Tibial nerve (tissue), 4 donors: ENCODE results near the gene CSNK1D. TPM values are rescaled to one million over a fixed set of nuclear protein-coding genes. Genes with fewer than 3 reads are reported as not detected.

Experiments used
- DNase-seq, 2 donors: peaks; one replicate each; pipeline ENCODE4 v3.0.0-alpha.2; 2019; ENCODE audit warnings: low spot score in 2 of 2
- H3K27ac ChIP-seq, 4 donors: fragments of 200-600 bp; sonication (generic) in 3 of 4; one replicate each; pipeline ENCODE4 v1.5.1; 2017 to 2019; ENCODE audit warnings: mild to moderate bottlenecking in 1 of 4
- H3K27me3 ChIP-seq, 2 donors: fragments of 200-600 bp; sonication (generic) in 1 of 2; one replicate each; pipeline versions ENCODE4 v1.5.1 to v1.6.0; 2017 to 2019
- H3K36me3 ChIP-seq, 3 donors: fragments of 200-600 bp; sonication (generic); one replicate each; pipeline ENCODE4 v1.5.1; 2018 to 2019
- H3K4me1 ChIP-seq, 4 donors: fragments of 200-600 bp; sonication (generic) in 3 of 4; one replicate each; pipeline ENCODE4 v1.5.1; 2017 to 2019
- H3K4me3 ChIP-seq, 4 donors: fragments of 200-600 bp; sonication (generic) in 3 of 4; one replicate each; pipeline ENCODE4 v1.5.1; 2017 to 2019; ENCODE audit warnings: mild to moderate bottlenecking in 1 of 4, moderate library complexity in 1 of 4
- H3K9me3 ChIP-seq, 4 donors: fragments of 200-600 bp; sonication (generic) in 3 of 4; one replicate each; pipeline ENCODE4 v1.5.1; 2017 to 2019
- CTCF ChIP-seq, 5 experiments: fragments of 200-600 bp in 3 of 5; fragments of 450-650 bp in 2 of 5; sonication (generic) in 3 of 5; IDR thresholded peaks; one replicate each; pipeline ENCODE4 v1.5.1; 2016 to 2019; ENCODE audit warnings: antibody characterized with exemption in 5 of 5, mild to moderate bottlenecking in 3 of 5, moderate library complexity in 2 of 5
- EP300 ChIP-seq, 2 donors: sonication (generic); formaldehyde crosslinking; IDR thresholded peaks; one replicate each; pipeline ENCODE4 v1.6.1; 2017; ENCODE audit warnings: antibody characterized with exemption in 2 of 2, mild to moderate bottlenecking in 1 of 2
- POLR2A ChIP-seq, 2 donors: fragments of 450-650 bp; IDR thresholded peaks; one replicate each; pipeline ENCODE4 v1.6.1; 2017; ENCODE audit warnings: antibody characterized with exemption in 2 of 2, mild to moderate bottlenecking in 2 of 2, moderate library complexity in 2 of 2
- WGBS, 2 donors: methylation state at CpG; one replicate each; pipeline ENCODE4 v1.1.5; 2018; 5-methylcytosine and 5-hydroxymethylcytosine counted together
- total RNA-seq, 4 donors: library from RNA; depleted of rRNA; stranded (reverse); fragments of >200 nt; gene quantifications; one replicate each; pipeline ENCODE4 v1.1.0, GENCODE V29; 2016

Gene CSNK1D
- total RNA-seq, 4 donors from 2014 or later = 93.9 to 160 (median 124) TPM

- no peak overlapping the region for H3K27ac ChIP-seq
- H3K4me3 ChIP-seq = no peak overlapping the region
- TF ChIP-seq EP300 (IDR thresholded peaks at IDR 0.05) (no peak), CTCF (IDR thresholded peaks at IDR 0.05) (no peak), POLR2A (IDR thresholded peaks at IDR 0.05) (no peak)
- no peaks in the 10 kb centered on the region for H3K36me3 ChIP-seq
- H3K4me1 ChIP-seq = peaks cover 0 to 1% (median 0%) of the 10 kb centered on the region in 4 donors
- 82 to 86% methylated on average over 27 of the region's 27 CpGs for WGBS, 2 donors
- no peak for DNase-seq
- no peaks in the 10 kb centered on the region for H3K9me3 ChIP-seq
- H3K27me3 ChIP-seq = peaks cover 0 to 62% of the 10 kb centered on the region in 2 donors
These were observed 36.4 kb upstream of the CSNK1D start for GRCh38 chr17:82309656-82310570.

GRCh38 chr17:82305727-82306300 lies 32.3 kb upstream of the CSNK1D start:
- peaks cover 0 to 11% (median 1%) of the 10 kb centered on the region in 4 donors for H3K4me1 ChIP-seq
- DNase-seq = no peak
- H3K27ac ChIP-seq = no peak overlapping the region
- whole genome bisulfite sequencing, 2 donors = 81 to 83% methylated on average over 20 of the region's 20 CpGs
- H3K4me3 ChIP-seq = no peak overlapping the region
- no peak for TF ChIP-seq CTCF (IDR thresholded peaks at IDR 0.05)
- no peak for TF ChIP-seq EP300 (IDR thresholded peaks at IDR 0.05)
- no peak for TF ChIP-seq POLR2A (IDR thresholded peaks at IDR 0.05)
- H3K27me3 ChIP-seq = peaks cover 0 to 24% of the 10 kb centered on the region in 2 donors
- H3K36me3 ChIP-seq = no peaks in the 10 kb centered on the region
- no peaks in the 10 kb centered on the region for H3K9me3 ChIP-seq

DNA sequence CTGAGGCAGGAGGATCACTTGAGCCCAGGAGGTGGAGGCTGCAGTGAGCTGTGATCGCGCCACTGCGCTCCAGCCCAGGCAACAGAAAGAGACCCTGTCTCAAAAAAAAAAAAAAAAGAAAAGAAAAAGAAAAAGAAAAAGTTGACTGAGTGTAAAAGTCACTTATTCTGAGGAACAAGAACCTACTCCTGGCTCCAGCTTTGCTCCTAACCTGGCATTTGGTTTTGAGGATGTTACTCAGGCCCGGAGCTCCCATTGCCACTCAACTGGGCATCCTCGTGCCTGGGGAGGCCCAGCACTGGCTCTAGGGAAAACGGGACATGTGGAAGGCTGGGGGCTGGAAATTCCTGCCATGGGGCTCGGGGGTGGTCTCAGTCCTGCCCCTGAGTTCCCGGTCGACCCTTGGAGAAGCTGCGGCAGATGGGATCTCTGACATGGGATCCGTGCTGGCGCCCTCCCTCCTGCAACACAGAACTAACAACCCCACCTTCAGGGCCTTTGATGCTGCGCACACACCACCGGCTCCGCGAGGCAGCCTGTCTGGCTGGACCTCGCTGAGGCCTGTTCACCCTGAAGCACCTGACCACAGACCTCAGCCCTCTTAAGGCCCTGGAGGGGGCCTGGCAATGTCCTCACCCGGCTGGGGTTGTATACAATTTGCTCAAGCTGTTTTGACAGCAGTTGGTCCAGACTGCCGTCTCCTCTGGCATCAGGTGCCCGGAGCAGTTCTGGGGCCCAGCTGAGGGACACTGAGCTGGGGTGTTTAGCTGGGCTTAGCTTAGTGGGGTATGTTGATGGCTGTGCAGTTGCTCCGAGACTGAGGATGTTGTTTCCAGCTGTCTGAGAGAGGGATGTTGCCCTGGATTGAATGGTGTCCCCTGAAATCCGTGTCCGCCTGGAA lies 31.6 kb upstream of the CSNK1D start:
- TF ChIP-seq CTCF (IDR thresholded peaks at IDR 0.05) = no peak
- no peak for TF ChIP-seq EP300 (IDR thresholded peaks at IDR 0.05)
- no peak for TF ChIP-seq POLR2A (IDR thresholded peaks at IDR 0.05)
- Histone ChIP-seq H3K27me3 (peaks cover 0 to 17% of the 10 kb centered on the region in 2 donors), H3K4me1 (peaks cover 0 to 13% (median 5%) of the 10 kb centered on the region in 4 donors), H3K9me3 (no peaks in the 10 kb centered on the region), H3K4me3 (no peak overlapping the region), H3K36me3 (no peaks in the 10 kb centered on the region), H3K27ac (no peak overlapping the region)
- WGBS, 2 donors = 79 to 81% methylated on average over 17 to 21 of the region's 23 CpGs
- no peak for DNase-seq

- WGBS, 2 donors = 57 to 59% methylated on average over 19 to 23 of the region's 26 CpGs
- Histone ChIP-seq H3K4me3 (no peak overlapping the region), H3K4me1 (peaks cover 0 to 17% (median 7%) of the 10 kb centered on the region in 4 donors), H3K27ac (no peak overlapping the region), H3K9me3 (no peaks in the 10 kb centered on the region), H3K27me3 (peaks cover 0 to 8% of the 10 kb centered on the region in 2 donors), H3K36me3 (no peaks in the 10 kb centered on the region)
- TF ChIP-seq EP300 (IDR thresholded peaks at IDR 0.05) (no peak), POLR2A (IDR thresholded peaks at IDR 0.05) (no peak)
- no peak for DNase-seq
These were observed 30.7 kb upstream of the CSNK1D start for GRCh38 chr17:82303944-82304808.
